DMS153 treated with DMSO at 0.1 percent for 48 hours (cell line): ENCODE data around the gene SAMMSON.

Experiments
- DNase-seq: peaks from one replicate; lab custom pipeline; 2025; ENCODE audit not compliant: unreplicated experiment; lab: John Stamatoyannopoulos, UW

Gene SAMMSON

DNA sequence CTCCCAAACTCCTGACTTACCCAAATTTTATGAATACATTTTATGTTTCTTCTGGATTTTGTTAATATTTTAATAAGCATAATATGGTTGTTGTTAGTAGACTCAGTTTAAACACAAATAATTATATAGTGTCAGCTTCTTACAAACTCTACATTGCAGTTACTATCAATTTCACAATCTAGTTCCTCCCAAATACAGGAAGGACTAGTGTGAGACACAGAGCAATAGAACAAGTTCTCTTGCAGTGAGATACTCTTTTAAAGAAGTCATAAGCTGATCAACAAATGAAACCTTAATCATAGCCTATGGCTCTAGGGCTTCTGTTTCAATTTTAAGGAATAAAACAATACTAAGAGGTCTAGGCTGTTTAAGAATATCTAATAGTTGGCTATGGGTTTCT is 86.1 kb downstream of the SAMMSON start:
- DNase-seq, result no peak

DNA sequence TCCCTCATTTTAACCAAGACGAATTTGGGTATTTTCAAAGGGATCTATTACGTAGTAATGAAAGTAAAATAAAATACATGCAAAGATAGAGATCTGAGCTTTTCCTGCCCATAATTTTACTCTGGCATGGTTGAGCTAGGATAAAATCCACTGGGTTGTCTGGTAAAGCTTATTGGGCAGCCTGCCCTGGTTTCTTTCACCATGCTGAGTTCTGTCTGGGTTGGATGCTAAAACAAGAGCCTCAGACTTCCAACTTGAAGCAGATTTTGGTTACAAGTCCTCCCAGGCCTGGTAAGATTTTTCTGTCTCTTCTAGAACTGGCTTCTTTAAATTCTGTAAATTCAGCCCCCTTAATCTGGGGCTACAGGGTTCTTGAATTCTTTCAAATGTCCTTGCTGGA is 86.8 kb downstream of the SAMMSON start:
- no peak for DNase-seq

DNA sequence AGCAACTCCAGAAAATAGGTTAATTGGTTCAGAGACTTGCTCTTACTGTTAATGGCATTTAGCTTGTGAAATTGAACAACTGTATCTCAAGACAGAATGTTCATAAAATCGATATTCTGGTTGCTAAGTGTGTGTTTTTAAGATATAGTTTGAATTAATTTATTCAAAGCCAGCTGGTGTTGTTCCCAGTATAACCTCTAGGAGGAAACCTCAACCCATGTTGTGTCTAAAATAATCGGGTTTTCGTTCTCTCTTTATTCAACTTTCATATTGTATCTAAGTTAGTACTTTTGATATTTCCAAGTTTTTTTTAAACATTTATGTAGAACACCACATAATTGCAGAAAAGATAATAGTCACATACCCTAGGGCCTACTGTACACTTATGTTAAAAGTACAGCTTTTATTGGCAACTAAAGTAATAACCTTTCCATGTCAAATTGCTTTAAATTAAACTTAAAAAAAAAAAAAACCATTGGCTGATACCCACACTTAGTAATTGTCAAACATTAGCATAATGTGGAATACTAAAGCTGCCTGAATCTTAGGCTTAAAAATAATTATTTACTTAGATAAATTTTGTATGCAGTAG is 90.9 kb downstream of the SAMMSON start:
- no peak for DNase-seq

DNA sequence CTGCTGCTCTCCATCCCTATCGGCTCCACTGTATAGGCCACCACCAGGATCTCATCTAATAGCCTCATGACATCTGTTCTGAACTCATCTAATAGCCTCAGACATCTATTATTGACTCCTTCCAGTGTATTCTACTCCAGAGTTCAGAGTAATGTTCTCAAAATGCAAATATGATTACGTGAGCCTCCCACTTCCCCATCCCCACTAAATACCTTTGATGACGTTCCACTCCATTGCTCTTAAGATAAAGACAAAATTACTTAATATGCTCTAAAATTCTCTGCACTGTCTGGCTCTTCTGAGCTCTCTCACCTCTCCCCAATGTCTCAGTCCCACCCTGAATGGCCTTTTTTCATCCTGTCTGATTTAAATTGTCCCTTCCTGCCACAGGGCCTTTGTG is 94.7 kb downstream of the SAMMSON start:
- DNase-seq, result no peak

GRCh38 chr3:70095260-70095659 is 95.7 kb downstream of the SAMMSON start:
- DNase-seq, result no peak

GRCh38 chr3:70096376-70097066 is 97.0 kb downstream of the SAMMSON start:
- no peak for DNase-seq

- DNase-seq, result no peak
Measured at GRCh38 chr3:70097084-70097483, 97.6 kb downstream of the SAMMSON start.

DNA sequence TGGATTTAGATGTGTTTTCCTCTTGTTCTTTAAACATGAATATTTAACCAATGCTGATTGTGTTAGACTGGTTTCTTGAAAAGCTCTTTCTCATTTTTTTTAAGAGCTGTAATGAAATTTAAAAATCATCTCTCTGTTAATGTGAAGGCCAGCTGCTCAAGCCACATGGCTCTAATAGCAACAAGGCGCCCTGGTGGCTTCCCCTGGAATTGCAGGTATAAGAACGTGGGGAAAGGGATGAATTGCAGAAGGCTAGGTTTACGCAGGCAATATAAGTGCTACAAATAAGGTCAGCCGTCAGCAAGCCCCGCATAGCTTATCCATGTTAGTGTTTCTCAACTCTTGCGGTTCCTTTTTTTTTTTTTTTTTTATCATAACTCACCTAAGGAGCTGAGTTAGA is 108.5 kb downstream of the SAMMSON start:
- DNase-seq, result no peak

GRCh38 chr3:70108546-70108945 is 109.0 kb downstream of the SAMMSON start:
- DNase-seq, result no peak

GRCh38 chr3:70110066-70110465 is 110.5 kb downstream of the SAMMSON start:
- DNase-seq, result no peak

DNA sequence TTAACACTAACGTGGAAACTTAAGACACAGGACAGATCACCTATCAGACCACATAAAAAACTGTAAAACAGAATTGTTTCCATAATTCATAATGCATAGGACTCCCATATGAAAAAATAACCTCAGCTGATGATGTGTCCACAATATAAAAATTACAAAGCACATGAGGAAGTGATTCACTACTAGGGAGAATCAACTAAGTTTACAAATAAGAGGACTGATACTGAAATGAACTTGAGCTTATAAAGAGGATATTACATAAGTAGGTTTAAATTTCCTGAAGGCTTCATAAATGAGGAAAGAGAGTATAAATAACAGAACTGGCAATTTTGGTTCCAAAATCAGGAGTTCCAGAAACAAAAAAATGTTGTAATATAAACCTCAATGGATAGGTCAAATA is 111.9 kb downstream of the SAMMSON start:
- no peak for DNase-seq

- no peak for DNase-seq
Measured at GRCh38 chr3:70112751-70113150, 113.2 kb downstream of the SAMMSON start.

DNA sequence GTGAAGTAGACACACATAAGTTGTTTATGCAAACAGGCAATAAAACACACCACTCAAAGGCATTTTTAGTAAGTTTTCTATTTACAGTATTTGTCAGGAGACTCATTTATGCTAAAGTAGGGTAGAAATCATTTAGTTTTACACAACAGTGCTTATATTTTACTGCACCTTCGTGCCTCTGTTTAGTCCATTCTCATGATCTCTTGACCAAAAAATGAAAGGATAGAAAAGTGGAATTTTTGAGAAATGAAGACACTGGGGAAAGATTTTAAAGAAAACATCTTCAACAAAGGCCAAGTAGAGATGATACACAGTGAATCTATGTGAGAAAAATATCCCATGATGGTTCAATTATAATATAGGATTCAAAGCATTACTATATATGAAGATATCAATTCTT is 114.9 kb downstream of the SAMMSON start:
- DNase-seq, result no peak

DNA sequence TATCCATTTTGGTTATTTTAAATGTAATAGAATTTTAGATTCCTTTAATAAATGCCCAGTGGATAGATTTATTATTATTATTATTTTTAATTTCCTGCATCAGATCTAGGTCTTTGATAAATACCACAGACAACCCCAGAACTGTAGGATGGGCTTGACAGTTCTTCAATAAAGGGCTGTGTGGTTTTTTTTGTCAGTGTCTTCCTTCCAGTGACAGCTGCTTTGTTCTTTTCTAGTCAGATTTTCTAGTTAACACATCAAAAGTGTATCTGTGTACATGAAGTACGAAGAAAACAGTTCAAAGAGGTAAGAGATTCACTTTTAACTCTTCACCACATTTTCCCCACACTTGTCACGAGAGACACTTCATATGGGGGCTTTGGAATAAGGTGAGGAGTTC is 120.3 kb downstream of the SAMMSON start:
- no peak for DNase-seq
